Chondrocyte (in vitro differentiated cells): Measurements from ENCODE around the gene ZNF497. TPM values are rescaled to one million over a fixed set of nuclear protein-coding genes. Genes with fewer than 3 reads are reported as not detected.

Experiments
- DNase-seq: peaks from one replicate; pipeline ENCODE4 v3.0.0; 2021; ENCODE audit warnings: mixed read lengths, low spot score
- H3K27ac Mint-ChIP-seq: one replicate; pipeline ENCODE4 v1.8.0; 2021; ENCODE audit warnings: mild to moderate bottlenecking, moderate library complexity, mixed read lengths; ENCODE audit not compliant: unreplicated experiment
- H3K27me3 Mint-ChIP-seq: 2 replicates; pipeline ENCODE4 v1.8.0; 2021; ENCODE audit warnings: low read depth, mixed read lengths
- H3K36me3 Mint-ChIP-seq: 2 replicates; pipeline ENCODE4 v1.8.0; 2021; ENCODE audit warnings: low read depth, mixed read lengths
- H3K4me1 Mint-ChIP-seq: 2 replicates; pipeline ENCODE4 v1.8.0; 2021; ENCODE audit warnings: low read depth, mild to moderate bottlenecking, mixed read lengths
- H3K4me3 Mint-ChIP-seq: one replicate; pipeline ENCODE4 v1.8.0; 2021; ENCODE audit warnings: mild to moderate bottlenecking, moderate library complexity, mixed read lengths; ENCODE audit not compliant: unreplicated experiment
- H3K9me3 Mint-ChIP-seq: 2 replicates; pipeline ENCODE4 v1.8.0; 2021; ENCODE audit warnings: low read depth, mixed read lengths
- CTCF ChIP-seq: fragments of 200-600 bp; sonication (generic); IDR thresholded peaks from 2 replicates; pipeline ENCODE4 v1.5.0; 2021; ENCODE audit warnings: antibody characterized with exemption, mild to moderate bottlenecking, moderate library complexity
- total RNA-seq: library from RNA; stranded (reverse); gene quantifications from 3 replicates; pipeline ENCODE4 v1.2.1, GENCODE V29; 2021

Gene ZNF497
- total RNA-seq, 1 donor from 2014 or later: 0.65 TPM

- Mint-ChIP-seq H3K9me3 (no peaks in the 10 kb centered on the region), H3K36me3 (no peaks in the 10 kb centered on the region), H3K27me3 (no peaks in the 10 kb centered on the region), H3K4me3 (no peak overlapping the region), H3K27ac (no peak overlapping the region), H3K4me1 (peaks cover 6% of the 10 kb centered on the region)
- peak; percentile 38 for TF ChIP-seq CTCF
- no peak for DNase-seq
These were observed 33.6 kb downstream of the ZNF497 start for GRCh38 chr19:58328999-58329398.

GRCh38 chr19:58326914-58327726 lies 35.4 kb downstream of the ZNF497 start, which contains the start of gene ZSCAN22:
Gene ZSCAN22 (plus strand): TSS chr19:58326994. CDS start chr19:58334803, 7,809 bp downstream.
- no peak within 1 kb of the TSS for H3K27ac Mint-ChIP-seq
- H3K4me3 Mint-ChIP-seq: no peak within 1 kb of the TSS
- H3K27me3 Mint-ChIP-seq: no peaks in the 10 kb centered on the region
- no peak for TF ChIP-seq CTCF
- no peaks in the 10 kb centered on the region for H3K36me3 Mint-ChIP-seq
- peaks cover 6% of the 10 kb centered on the region for H3K4me1 Mint-ChIP-seq
- no peaks in the 10 kb centered on the region for H3K9me3 Mint-ChIP-seq
- DNase-seq: peak; percentile 99

- Mint-ChIP-seq H3K36me3 (no peaks in the 10 kb centered on the region), H3K27me3 (no peaks in the 10 kb centered on the region), H3K4me1 (peaks cover 6% of the 10 kb centered on the region), H3K9me3 (no peaks in the 10 kb centered on the region), H3K4me3 (no peak overlapping the region), H3K27ac (no peak overlapping the region)
- no peak for DNase-seq
- TF ChIP-seq CTCF: no peak
These were observed 36.0 kb downstream of the ZNF497 start for GRCh38 chr19:58326501-58326913.

DNA sequence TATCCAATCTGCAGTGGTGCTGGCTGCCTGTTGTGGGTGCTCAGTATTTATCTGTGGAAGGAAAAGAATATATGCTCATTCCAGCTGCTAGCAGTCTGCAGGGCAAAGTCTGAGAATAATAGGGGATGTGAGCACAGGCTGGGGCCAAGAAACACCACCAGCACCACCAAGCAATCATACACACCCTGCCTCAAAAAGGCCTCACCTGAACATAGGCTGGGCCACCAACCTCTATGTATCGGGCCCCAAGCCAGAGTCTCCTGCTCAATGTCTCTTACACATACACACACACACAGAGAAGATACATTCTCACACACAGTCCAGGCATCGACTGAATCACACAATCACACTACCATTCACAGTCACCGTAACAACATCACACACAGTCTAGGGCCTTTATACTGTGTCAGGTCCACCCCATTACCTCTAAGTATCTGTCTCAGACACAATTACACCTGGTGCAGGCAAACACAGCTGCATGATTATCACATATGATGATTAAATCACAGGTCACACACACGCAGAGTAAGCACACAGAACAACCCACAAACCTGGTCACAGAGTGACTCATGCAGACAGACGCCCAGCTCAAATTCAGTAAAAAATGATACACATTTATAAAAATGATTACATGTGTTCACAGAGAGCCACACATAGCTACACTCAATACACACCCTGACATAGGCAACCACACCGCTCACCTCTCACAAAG lies 37.1 kb downstream of the ZNF497 start:
- Mint-ChIP-seq H3K27ac (no peak overlapping the region), H3K4me1 (peaks cover 6% of the 10 kb centered on the region), H3K4me3 (no peak overlapping the region), H3K9me3 (no peaks in the 10 kb centered on the region), H3K27me3 (no peaks in the 10 kb centered on the region), H3K36me3 (no peaks in the 10 kb centered on the region)
- no peak for TF ChIP-seq CTCF
- no peak for DNase-seq

DNA sequence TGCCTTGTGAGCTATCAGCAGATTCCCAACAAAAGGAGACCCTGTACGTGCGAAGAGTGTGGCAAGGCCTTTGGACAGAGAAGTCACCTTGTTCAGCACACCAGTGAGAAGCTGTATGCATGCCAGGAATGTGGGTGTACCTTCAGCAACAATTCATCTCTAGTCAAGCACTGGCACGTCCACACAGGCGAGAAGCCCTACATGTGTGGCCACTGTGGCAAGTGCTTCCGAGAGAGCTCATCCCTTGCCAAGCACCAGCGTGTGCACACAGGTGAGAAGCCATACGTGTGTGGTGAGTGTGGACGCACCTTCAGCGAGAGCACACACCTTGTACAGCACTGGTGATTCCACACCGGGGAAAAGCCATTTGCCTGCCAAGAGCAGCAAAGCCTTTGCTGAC lies 43.3 kb downstream of the ZNF497 start:
- Mint-ChIP-seq H3K4me1 (no peaks in the 10 kb centered on the region), H3K36me3 (peaks cover 6% of the 10 kb centered on the region), H3K4me3 (no peak overlapping the region), H3K27me3 (no peaks in the 10 kb centered on the region), H3K27ac (no peak overlapping the region), H3K9me3 (no peaks in the 10 kb centered on the region)
- DNase-seq: no peak
- no peak for TF ChIP-seq CTCF
